ENCODE measurements around the gene MEPCE.

MEPCE gene

DNA sequence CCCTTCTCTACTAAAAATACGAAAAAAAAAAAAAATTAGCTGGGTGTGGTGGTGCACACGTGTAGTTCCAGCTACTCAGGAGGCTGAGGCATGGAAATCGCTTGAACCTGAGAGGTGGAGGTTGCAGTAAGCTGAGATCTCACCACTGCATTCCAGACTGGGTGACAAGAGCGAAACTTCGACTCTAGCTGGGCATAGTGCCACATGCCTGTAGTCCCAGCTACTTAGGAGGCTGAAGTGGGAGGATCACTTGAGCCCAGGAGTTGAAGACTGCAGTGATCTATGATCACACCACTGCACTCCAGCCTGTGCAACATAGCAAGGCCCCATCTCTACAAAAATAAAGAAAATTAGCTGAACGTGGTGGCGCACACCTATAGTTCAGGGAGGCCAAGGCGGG, 35.7 kb downstream of the MEPCE start:
- DNase-seq, result no peak

DNA sequence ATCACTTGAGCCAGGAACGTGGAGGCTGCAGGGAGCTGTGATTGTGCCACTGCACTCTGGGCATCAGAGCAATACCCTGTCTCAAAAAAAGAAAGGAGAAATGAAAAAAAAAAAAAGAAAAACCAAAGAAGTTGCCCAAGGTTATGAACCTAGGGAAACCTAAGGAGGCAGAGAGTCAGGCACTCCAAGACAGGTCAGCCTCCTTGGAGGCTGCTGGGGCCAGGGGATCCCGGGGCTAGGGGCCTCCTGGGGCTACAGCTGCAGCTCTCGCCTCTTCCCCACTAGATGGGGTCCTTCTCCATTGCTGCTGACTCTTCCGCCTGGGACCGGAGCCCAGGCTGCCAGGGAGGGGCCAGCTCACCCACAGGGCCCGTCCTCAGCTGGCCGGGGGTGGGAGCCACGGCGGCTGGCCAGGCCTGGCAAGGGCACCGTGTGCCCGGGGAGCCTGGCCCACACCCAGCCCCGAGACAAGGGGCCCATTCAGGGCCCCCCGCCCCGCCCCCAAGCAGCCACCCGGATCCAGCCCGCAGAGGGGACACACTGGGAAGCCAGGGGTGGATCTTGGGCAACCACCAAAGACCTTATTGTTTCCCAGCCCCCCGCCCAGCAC, 36.2 kb downstream of the MEPCE start:
- no peak for DNase-seq

GRCh38 chr7:100466653-100467605, 37.3 kb downstream of the MEPCE start:
- DNase-seq, result no peak

GRCh38 chr7:100467638-100468373, 38.2 kb downstream of the MEPCE start:
- no peak for DNase-seq

DNA sequence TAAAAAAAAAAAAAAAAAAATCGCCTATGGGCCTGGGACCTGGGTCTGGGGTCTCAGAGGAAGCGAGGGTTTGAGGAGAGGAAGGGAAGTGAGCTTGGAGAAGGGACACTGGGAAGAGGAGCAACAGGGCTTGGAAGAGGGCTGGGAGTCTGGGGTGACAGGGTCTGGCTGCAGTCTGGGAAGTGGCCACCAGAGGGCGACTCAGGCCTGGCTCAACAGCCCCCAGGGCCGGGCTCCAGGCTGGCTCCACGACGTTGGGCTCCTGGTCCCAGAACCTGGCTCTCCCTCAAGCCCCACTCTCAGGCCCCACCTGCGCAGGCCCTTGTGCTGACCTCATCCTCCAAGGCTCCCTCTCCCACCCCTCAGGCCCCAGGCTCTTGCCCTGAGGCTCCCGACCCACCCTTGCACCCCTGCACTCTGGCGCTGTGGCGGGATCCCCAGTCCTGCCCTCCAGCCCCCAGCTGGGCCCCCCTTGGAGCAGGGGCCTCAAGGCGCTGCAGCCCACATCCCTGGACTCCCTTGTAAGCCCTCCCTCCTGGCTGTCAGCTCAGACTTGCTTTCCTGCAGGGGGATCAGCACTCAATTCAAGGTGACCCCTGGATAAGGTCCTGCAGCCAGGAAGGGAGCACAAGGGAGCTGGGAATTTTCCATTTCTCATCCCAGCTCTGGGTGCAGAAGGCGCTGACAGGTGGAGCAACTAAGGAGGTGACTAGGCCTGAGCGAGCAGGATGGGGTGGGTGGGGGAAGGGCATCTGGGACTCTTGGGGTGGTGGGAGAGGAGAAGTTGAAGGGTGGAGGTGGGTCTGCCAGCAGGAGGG, 39.8 kb downstream of the MEPCE start:
- peak; percentile 32 for DNase-seq

- no peak for DNase-seq
Observed at GRCh38 chr7:100471021-100471420, 41.4 kb downstream of the MEPCE start.

GRCh38 chr7:100472121-100472851, 42.7 kb downstream of the MEPCE start:
- DNase-seq, result no peak

DNA sequence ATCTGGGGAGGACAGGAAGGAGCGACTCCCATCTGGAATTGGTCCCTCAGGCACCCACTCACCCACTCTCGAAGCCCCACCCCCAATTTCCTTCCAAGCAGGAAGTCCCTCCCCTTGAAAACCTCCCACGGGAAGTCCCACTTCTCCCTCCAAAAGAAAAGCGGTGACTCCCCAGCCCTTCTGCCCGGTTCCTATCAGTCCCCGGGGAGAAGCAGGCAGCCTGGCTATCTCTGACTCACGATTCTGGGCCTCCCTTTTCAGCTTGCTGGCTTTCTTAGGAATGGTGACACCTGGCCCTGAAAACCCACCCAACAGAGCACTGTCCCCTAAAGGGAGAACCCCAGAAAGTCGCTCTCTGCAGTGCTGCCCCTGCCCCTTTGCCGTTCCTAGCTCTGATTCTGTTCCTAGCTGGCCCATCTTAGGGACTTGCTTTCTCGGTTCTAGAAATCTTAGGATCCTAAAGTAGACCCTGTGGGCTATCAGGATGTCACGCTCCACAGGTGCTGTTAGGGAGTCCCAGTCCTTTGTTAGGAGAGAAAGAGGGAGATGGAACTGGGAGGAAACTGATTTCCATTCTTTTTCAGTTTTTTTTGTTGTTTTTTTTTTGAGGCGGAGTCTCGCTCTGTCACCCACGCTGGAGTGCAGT, 43.3 kb downstream of the MEPCE start:
- no peak for DNase-seq

- no peak for DNase-seq
Observed at GRCh38 chr7:100475549-100475948, 45.9 kb downstream of the MEPCE start.

GRCh38 chr7:100476101-100476780, 46.6 kb downstream of the MEPCE start:
- DNase-seq, result no peak

GRCh38 chr7:100476903-100477870, 47.6 kb downstream of the MEPCE start:
- DNase-seq, result no peak

DNA sequence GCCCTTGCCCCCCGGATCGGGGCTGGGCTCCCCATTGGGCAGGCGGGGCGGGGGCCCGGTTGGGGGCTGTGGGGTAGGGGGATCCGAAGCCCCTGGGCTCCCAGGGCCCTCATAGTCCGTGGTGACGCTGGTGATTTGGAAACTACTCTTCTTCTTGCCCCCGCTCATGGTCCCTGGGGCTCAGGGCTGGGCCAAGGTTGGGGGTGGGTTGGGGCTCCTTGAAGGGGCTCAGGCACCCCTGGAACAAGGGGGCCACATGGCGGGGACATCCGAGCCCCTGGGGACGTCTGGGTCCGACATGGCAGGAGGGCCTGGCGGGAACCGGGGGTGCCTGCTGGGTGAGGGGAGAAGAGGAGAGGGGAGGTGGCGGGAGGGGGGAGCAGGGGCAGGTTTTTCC, 48.2 kb downstream of the MEPCE start:
- no peak for DNase-seq

DNA sequence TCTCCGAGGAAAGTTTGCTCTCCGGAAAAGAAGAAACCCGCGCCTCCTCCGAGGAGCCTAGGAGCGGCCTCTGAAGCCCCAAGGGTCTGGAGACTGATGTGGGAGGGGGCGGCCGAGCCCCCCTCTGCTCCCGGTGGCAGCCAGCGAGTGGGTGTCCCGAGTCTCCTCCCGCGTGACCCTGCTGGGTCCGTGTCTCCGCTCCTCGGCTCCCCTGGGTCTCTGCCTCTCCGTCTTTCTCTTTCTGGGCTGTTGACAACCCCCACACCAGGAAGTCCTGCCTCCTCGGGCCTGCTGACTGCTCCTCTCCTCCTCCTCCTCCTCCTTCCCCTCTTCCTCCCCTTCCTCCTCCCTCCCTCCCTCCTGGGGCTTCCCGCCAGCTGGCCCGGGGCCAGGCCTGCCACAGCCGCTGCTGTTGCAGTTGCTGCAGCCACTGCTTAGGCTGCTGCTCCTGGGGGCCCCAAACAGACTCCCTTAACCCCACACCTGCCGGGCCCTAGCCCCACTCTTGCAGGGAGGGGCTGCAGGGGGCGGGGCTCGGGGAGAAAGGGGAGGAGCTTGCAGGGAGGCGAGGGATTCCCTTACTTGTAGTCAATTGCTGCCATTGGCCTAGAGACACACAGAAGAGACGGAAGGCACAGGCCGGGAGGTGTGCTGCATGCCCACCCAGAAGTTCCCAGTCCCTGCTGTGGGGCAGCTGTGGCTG, 49.5 kb downstream of the MEPCE start, which contains the start of gene TSC22D4:
Gene TSC22D4, minus strand, starts transcription at position 257 of the 703 bp plus-strand sequence. CDS start 1,176 bp downstream, outside the sequence.
- peak; percentile 88 for DNase-seq

DNA sequence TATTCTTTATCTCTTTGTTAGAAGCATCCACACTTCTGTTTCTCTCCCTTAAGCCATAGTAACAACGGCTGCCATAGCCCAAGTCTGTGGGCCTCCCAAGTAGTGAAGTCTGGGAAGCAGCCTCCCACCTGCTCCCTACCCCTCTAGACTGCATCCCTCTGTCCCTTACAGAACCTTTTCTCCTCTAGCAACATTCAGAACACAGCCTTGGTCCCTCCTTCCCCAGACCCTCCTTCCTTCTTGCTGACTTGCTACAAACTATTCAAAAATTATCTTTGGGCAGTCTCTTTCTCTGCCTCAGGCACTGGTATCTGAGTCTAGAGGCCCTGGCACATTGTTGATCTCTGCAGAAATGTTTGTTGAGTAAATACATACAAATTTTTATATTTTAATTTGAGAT, 51.8 kb downstream of the MEPCE start:
- no peak for DNase-seq

- DNase-seq, result no peak
Observed at GRCh38 chr7:100482728-100483089, 53.1 kb downstream of the MEPCE start.

- no peak for DNase-seq
Observed at GRCh38 chr7:100483090-100483721, 53.6 kb downstream of the MEPCE start.
